Measurements from ENCODE around the gene SF3B1. TPM values are rescaled to one million over a fixed set of nuclear protein-coding genes. Genes with fewer than 3 reads are reported as not detected.
A peak's percentile ranks its signal among the peaks of the same experiment; 100 is the strongest.
"Not testable (repeated sequence)": the region's sequence is repeated elsewhere in the genome, so short reads cannot be mapped to it uniquely, and the experiment has no call there.

Gene SF3B1
- total RNA-seq, 1 experiment from 2014 or later = 279 TPM

DNA sequence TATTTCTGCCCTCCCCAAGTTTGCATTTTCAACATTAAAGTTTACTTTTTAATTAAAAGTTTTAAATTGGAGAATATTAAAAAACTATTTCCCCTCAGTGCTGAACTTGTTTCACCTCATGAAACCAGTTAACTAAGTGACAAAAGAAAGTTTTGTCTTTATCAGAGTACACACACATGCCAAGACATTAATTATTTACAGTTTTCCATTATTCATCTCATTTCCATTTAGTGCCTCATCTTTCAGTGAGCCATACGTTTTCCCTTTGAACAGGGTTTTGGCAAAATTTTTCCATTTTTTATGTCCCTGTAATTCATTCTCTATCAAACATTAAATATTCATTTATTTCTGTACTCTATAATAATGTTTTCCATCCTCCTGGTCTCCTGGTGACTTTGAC is 53.2 kb downstream of the SF3B1 start:
- DNase-seq (ENCODE audit: low spot score) = no peak

DNA sequence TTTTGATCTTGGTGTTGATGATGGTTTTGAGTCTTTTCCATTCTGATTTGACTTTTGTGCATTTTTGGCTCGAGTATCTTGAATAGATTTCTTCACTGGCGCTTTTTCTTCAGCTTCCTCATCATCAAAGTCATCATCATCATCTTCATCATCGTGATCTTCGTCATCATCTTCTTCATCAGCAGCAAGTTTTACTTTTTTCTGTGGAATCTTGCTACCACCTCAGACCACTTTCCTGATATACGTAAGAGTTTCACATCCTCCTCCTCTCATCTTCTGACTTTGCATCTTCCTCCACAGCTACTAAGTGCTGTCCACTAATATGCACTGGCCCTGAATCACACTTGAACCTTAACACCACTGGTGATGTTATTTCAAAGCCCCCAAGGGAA is 54.9 kb downstream of the SF3B1 start:
- DNase-seq (ENCODE audit: low spot score) = not testable (repeated sequence)

DNA sequence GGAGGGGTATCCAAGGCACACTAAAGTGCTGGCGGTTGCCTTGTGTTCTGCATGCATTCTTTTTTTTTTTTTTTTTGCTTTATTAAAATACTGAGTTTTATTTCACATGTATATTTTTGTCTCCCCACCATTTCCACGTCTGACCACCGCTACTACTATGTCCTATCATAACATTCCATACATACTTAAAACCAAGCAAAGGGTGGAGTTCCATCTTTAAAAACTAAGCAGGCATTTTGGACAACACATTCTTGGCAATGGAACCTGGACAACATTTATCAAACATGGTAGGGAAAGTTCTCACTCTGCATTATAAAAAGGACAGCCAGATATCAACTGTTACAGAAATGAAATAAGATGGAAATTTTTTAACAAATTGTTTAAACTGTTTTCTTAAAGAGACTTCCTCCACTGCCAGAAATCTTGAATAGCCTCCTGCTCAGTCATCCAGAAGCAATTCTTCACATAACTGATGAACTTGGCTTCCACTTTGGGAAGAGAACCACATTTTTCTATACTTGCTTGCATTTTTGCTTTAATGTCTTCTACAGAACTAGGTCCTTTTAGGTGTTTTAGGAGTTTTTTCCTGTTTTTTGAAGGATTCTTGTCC is 55.4 kb downstream of the SF3B1 start:
- not testable (repeated sequence) for DNase-seq (ENCODE audit: low spot score)

DNA sequence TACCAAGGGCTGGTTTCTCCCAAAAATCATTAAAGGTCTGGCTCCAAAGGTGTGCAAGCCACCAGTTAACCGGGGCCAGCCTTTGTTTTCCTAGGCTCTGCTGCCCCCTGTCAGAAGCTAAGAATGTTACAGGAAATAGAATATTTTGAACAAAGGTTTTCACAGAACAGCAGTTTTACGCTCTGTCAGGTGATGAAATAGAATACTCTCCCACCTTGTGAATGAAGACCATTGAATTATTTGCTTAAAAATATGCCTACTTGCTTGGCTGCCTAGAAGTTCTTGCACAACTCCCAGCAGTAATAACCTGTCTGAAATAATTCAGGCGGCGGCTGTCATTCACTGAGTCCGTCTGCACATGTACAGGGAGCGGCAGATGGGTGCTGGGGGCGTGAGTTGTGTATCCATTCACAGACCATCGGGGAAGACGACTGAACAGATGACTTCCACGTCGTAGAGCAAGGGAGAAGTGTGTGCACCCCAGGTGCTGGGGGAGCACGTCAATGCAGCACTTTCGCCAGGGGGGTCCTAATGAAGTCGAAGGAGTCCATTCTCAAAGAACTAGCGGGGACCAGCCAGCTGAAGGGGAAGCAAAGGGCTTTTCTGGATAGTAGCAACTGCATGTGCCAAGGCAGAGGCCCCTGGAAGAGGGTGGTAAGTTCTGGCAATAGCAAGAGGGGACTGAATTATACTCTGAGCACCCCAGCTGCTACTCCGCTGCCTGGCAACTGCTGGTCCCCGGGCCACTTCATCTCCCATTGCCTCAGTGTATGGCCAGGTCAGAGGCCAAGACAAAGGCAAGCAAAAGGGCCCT is 56.1 kb downstream of the SF3B1 start:
- peak; percentile 11 for DNase-seq (ENCODE audit: low spot score)

DNA sequence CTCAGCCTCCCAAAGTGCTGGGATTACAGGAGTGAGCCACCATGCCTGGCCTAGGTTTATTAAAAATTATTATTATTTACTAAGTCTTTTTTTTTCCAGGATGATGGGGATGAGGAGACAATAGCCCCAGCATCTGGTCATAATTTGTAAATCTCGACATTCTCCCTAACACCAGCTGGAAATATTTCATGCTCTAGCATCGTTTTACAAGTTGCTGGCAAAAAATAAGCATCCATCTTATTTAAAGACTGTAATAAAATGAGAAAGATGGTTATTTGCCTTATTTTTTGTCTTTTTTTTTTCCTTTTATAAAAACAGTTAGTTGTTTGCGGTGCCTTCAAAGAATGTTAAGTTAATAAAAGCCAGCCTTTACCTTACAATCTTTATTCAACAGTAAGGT is 56.7 kb downstream of the SF3B1 start:
- DNase-seq (ENCODE audit: low spot score) = no peak

DNA sequence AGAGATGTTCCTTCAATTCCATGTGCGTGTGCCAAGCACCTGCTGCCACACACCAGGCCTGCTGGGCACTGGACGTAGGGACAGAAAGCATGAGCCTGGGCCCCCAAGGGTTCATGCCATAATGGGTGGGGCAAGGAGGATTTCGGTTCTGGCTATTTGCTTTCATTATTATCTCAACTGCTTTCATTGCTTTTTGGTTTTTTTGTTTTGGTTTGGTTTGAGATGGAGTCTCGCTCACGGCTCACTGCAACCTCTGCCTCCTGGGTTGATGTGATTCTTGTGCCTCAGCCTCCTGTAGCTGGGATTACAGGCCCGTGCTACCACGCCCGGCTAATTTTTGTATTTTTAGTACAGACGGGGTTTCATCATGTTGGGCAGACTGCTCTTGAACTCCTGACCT is 57.2 kb downstream of the SF3B1 start:
- DNase-seq (ENCODE audit: low spot score) = no peak

DNA sequence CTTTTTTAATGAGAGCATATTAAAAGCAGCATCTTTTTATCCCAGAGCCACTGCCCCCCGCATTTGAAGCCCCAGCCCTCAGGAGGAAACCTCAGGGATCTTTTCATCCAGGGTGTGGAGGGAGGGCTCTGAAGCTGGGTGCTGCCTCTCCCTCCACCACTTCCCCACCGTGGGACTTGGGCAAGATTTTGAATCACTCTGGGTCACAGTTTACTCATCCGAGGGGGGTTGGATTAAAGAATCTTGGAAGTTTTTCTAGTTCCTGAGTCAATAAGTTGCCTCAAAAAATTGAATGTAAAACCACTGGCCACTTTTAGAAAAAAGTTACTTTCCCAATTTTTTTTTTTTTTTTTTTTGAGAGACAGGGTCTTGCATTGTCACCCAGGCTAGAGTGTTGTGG is 62.2 kb downstream of the SF3B1 start:
- no peak for DNase-seq (ENCODE audit: low spot score)

DNA sequence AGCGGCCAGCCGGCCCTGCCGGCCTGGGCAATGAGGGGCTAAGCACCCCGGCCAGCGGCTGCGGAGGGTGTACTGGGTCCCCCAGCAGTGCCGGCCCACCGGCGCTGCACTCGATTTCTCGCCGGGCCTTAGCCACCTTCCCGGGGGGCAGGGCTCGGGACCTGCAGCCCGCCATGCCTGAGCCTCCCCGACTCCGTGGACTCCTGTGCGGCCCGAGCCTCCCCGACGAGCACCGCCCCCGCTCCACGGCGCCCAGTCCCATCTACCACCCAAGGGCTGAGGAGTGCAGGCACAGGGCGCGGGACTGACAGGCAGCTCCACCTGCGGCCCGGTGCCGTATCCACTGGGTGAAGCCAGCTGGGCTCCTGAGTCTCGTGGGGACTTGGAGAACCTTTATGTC is 64.2 kb downstream of the SF3B1 start:
- not testable (repeated sequence) for DNase-seq (ENCODE audit: low spot score)

DNA sequence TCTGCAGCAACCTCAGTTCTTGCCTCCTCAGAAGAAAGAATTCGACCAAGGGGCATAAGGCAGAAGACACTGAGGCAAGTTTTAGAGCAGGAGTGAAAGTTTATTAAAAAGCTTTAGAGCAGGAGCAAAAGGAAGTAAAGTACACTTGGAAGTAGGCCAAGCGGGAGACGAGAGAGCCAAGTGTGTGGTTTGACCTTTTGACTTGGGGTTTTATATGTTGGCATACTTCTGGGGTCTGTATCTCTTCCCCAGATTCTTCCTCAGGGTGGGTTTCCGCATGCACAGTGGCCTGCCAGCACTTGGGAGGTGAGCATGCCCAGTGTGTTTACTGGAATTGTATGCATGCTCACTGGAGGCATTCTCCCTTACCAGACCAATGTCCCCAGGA is 64.9 kb downstream of the SF3B1 start:
- no peak for DNase-seq (ENCODE audit: low spot score)

DNA sequence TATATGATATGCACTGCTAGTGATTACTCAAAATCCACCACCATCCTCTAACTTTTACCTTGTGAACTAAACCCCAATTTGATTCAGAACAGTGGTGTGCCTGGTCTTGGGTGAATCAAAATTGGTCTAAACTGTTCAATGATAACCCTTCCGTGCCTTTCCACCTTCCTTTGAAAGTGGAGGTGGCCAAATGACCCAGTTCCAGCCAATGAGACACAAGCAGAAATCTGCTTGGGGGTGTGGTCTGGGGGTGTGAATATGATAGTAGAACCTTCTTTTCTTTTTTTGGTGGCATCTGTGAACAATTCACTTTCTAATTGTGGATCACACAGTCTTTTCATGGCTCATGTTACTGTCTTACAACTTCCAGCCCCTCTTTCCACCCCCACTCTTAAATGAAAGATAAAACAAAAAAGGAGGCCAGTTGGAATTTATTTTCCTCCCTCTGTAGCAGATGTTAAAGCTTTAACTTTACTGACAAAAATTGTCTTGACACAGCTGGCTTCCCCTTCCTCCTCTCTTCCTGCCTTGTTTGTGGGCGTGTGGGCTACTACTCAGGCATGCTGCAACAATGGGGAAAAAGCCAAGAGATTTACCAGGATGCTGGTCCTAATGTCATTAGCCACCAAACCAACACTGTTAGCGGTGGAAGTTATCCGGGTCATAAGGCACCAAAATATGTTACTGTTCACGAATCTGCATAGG is 65.4 kb downstream of the SF3B1 start:
- DNase-seq (ENCODE audit: low spot score) = no peak

DNA sequence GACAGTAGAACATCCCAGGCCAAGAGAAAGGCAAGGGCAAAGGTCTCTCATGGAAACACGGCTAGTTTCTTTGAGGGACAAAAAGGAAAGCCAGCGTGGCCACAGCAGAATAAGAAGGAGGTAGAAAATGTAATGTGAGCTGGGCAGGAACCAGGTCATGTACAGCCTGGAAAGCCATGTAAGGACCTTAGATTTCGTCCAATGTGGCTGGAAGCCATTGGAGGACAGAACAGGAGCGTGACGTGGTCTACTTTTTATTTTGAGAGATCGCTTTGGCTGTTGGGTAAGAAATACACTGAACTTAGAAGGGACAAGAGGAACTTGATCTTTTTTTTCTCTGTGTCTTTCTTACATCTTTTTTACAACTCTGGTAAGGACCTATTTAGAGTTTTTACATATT is 66.4 kb downstream of the SF3B1 start:
- no peak for DNase-seq (ENCODE audit: low spot score)

DNA sequence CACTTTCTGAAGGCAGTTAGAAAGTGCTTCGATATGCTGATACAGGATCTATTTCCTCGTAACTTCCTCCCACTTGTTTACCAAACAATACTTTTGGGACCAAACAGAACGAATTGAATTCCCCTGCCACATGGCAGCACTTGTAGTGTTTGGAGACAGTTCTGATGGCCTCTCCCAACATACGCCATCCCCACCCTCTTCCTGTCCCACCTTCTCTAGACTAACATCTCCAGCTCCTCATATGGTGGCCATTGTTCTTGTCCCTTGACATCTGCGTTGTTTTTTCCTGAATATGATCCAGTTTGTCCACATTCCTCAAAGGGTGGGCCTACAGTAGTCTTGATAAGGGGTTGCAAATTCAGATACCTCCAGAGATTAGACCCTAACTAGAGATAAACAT is 70.8 kb downstream of the SF3B1 start:
- DNase-seq (ENCODE audit: low spot score) = no peak

DNA sequence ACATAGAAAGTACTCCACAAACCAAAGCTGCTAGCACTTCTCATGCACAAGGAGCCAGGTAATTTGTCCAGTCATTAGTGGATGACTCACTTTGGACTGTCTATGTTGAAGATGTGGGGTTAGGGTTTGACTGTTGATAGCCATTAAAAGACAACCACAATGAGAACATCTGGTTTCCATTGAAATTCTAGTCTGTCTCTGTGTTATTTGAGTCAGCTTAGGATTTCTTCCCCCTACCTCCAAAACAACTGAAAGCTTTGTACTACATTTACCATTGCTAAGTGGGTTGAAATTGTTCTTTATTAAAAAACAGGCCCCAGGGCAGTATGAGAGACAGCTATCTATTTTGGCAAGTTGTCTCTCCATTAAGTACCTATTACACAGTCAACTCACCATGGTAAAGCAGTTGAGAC is 74.1 kb downstream of the SF3B1 start:
- DNase-seq (ENCODE audit: low spot score) = peak; percentile 27

DNA sequence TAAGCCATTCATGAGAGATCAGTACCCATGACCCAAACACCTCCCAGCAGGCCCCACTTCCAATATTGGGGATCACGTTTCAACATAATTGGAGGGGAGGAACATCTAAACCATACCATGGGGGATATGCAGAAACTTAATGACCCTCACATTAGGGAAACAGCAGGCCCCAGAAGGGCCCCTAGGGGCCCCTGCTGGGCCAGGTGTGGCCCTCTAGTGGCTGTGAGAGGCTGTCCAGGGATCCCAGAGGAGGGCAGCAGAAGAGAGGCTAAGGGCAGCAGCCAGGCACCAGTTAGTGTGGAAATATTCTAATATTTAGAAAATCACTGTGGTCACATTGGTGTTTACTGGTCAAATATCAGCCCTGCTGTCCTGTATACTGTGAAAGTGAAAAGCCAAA is 75.0 kb downstream of the SF3B1 start:
- DNase-seq (ENCODE audit: low spot score) = no peak

DNA sequence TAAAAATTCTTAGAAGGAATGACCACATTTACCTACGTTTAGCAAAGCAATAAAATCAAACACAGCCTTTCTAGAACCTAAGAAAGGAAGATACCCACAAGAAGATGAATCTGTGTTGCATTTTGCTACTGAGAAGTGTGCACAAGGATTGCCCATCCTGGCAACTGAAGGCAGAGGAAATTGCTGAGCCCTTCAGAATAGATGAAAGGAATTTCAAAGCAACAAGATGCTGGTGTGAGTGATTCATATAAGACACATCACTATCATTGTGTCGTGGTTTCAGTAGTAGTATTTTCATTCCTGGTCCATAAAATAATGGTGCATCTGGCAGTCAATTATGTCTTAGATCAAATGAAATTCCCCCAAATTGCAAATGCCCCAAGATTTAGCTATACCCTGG is 75.9 kb downstream of the SF3B1 start:
- no peak for DNase-seq (ENCODE audit: low spot score)

DNA sequence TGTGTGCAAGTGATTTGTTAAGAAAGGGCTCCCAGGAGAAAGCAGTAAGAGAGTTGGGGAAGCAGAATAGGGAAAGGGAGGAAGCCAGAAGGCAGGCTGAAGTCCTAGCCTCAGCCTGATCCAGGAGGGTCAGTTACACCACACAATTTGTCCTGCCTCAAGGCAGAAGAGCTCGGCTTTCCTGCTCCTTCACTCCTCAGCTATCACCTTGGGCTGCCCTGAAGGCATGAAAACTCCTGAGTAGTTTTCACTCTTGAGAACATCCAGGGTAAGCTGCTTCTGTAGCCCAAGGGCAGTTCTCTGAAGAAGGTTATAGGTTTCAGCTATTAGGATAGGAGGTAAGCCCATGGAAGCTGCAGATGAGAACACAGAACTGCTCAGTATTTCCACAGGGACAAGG is 76.8 kb downstream of the SF3B1 start:
- DNase-seq (ENCODE audit: low spot score) = no peak

DNA sequence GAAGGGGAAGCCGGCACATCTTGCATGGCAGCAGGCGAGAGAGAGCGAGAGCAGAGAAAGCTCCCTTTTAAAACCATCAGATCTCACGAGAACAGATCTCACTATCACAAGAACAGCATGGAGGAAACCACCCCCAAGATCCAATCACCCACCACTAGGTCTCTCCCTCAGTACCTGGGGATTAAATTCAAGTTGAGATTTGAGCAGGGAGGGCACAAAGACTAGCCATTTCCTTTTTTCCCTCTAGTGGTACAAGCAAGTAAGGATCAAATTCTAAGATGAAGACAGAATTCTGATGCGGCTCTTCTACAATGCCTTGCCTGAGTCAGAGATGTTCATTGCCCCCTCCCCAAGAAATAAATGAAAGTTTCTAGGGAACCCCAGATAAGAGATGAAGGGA is 78.7 kb downstream of the SF3B1 start:
- DNase-seq (ENCODE audit: low spot score) = no peak

DNA sequence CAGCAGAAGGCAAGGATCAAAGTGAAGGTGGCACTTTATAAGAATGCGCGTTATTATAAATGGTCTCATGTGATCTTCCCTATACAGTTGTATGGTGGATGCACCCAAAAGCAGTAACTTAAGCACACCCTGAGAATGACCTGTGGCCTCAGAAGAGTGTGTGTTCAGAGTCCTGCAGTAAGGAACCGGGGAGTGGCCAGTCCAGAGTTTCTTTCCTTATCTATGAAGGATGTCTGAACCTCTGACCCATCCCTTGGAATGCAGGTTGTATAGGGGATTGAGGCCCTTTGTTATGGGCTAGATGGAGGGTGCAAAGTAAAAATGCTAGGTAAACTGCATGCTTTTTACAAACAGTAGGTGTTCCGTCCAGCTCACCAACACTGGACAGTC is 80.7 kb downstream of the SF3B1 start:
- DNase-seq (ENCODE audit: low spot score) = no peak

DNA sequence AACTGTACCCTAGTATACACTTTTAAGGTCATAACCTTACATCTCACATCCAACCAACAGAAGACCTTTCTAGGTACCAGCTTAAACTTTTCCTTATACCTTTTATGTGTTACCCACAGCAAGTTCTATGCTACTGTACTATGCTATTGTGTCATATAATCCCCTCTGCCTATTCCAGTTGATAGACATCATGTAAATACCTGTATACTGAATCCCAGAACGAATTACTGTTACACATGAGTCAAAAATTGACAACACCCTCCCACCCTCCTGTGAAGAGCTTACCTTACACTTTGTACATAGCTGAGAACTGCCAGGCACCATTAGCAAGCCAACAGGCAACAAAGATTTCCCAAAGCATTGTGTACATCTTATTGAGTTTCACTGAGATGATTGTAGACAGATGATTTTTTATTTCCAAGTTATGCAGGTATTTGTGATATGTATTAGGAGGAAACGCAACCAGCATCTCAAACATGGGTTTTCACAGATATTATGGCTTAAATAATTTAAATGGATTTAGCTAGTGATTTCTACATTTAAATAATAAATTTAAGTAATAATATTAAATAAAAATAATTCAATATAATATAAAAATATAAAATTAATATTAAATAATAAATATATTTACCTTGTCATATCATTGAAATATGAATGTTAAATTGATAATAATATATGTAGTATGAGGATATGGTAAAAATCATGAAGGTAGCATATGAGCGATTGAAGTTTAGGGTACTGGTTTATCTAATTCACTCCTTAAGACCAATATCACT is 81.2 kb downstream of the SF3B1 start:
- no peak for DNase-seq (ENCODE audit: low spot score)

DNA sequence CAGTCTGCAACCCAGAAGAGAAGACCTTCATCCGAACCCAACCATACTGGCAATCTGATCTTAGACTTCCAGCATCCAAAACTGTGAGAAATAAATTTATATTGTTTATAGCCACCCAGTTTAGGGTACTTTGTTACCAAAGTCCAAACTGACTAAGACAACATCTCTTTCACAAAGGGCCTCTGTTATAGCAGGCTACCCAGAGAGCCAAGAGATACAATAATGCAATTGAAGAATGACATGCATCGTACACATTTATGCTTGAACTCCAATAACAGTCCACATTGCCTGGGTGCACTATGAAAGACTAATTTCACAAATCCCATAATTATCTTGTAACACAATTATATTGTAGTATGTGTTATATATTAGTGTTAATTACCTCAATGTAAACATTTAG is 85.1 kb downstream of the SF3B1 start:
- DNase-seq (ENCODE audit: low spot score) = no peak

DNA sequence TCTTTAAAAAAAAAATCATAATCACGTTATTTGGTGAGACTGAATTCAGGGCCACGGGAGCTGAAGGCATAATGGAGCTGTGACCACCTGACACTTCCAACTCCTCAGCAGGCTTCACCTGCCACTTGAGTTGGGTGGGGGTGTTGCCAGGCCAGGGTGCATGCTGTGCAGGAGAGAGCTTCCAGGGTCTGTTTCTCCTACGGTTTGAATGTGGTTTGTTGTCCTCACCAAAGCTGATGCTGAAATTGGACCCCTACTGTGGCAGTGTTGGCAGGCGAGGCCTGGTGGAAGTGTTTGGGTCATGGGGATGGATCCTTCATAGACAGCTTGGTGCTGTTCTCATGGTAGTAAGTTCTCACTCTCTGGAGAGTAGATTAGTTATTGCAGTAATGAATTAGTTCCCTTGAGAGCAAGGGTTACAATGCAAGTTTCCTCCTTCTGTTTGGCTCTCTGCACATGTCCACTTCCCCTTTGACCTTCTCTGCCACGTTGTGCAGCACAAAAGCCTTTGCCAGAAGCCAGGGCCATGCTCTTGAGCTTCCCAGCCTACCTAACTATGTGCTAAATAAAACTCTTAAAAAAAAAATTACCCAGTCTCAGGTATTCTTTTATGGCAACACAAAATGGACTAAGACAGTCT is 86.0 kb downstream of the SF3B1 start:
- DNase-seq (ENCODE audit: low spot score) = no peak

DNA sequence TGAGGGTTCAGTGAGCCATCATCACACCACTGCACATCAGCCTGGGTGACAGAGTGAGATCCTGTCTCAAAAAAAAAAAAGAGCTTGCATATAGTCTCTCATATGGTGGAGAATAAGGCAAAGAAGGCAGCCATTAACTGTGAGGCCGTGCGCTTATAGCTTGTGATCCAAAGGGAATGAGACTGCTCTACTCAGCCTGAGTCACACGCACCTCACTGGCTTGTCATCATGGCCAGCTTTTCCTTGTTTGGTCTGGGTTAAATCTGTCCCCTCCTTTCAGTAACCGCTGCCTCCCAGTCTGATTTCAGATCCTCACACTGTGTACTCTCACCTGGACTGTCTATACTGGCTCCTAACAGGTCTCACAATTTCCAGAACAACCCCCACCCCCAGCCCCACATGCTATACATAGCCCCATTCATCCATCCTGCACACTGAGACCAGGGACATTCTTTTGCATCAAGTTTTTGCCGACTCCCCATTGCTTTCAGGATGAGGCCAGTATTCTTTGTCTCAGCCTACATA is 88.9 kb downstream of the SF3B1 start:
- no peak for DNase-seq (ENCODE audit: low spot score)
